ENCODE measurements around the gene ACTG1. TPM values are rescaled to one million over a fixed set of nuclear protein-coding genes. Genes with fewer than 3 reads are reported as not detected.

The ACTG1 gene
- total and polyA plus RNA-seq, 4 donors, result 347 to 1,699 (median 1,282) TPM

DNA sequence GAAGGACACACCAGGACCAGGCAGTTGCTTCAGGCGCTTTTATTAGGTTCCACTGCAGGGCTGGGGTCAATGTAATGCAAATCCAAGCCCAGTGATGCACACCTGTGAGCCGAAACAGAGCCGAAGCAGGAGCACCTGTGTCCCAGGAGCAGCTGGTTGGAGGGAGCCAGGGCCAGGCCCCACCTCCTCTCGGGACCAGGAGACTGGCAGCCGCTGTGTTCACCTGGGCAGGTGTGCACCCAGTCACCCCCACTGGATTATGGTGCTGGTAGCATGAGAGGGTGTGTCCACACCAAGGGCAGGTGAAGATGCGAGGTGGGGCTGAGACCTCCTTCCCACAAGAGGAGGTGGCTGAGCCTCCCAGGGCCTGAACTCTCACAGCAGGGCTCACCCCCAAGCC, 44.3 kb upstream of the ACTG1 start:
- peaks cover 14 to 44% (median 18%) of the 10 kb centered on the region in 4 donors for H3K36me3 ChIP-seq (ENCODE audit: control insufficient read depth in 4 of 4, insufficient read depth in 3 of 4, low read depth in 1 of 4, low read length in 3 of 4)
- TF ChIP-seq FOXA2 (IDR thresholded peaks at IDR 0.05) (no peak), JUND (IDR thresholded peaks at IDR 0.05) (no peak), FOXA1 (IDR thresholded peaks at IDR 0.05) (no peak), RXRA (IDR thresholded peaks at IDR 0.05) (no peak), TAF1 (conservative IDR thresholded peaks at IDR 0.05) (no peak), SP1 (IDR thresholded peaks at IDR 0.05) (no peak), GABPA (IDR thresholded peaks at IDR 0.05 in 1 of 2, conservative IDR thresholded peaks at IDR 0.05 in 1 of 2) (no peak), NR2F2 (IDR thresholded peaks at IDR 0.05) (no peak)
- TF ChIP-seq, protein P1, sequence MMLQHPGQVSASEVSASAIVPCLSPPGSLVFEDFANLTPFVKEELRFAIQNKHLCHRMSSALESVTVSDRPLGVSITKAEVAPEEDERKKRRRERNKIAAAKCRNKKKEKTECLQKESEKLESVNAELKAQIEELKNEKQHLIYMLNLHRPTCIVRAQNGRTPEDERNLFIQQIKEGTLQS (IDR thresholded peaks at IDR 0.05), result no peak
- 89% methylated on average over 6 of the region's 6 CpGs for WGBS
- no peak overlapping the region for H3K27ac ChIP-seq (ENCODE audit: low read depth in 1 of 2, low read length in 2 of 2)
- no peaks in the 10 kb centered on the region for H3K27me3 ChIP-seq (ENCODE audit: control insufficient read depth in 4 of 4, insufficient read depth in 4 of 4, low read length in 3 of 4)
- H3K4me3 ChIP-seq (ENCODE audit: low read depth in 1 of 3, low read length in 3 of 3), result no peak overlapping the region
- DNase-seq (ENCODE audit: low spot score), result no peak
- peaks cover 5 to 16% (median 12%) of the 10 kb centered on the region in 4 donors for H3K4me1 ChIP-seq (ENCODE audit: control insufficient read depth in 4 of 4, insufficient read depth in 4 of 4, low read length in 3 of 4)
- no peaks in the 10 kb centered on the region for H3K9me3 ChIP-seq (ENCODE audit: control insufficient read depth in 4 of 4, low read length in 3 of 4)
- no peak overlapping the region for H3K9ac ChIP-seq (ENCODE audit: low read depth in 1 of 2, low read length in 2 of 2)

DNA sequence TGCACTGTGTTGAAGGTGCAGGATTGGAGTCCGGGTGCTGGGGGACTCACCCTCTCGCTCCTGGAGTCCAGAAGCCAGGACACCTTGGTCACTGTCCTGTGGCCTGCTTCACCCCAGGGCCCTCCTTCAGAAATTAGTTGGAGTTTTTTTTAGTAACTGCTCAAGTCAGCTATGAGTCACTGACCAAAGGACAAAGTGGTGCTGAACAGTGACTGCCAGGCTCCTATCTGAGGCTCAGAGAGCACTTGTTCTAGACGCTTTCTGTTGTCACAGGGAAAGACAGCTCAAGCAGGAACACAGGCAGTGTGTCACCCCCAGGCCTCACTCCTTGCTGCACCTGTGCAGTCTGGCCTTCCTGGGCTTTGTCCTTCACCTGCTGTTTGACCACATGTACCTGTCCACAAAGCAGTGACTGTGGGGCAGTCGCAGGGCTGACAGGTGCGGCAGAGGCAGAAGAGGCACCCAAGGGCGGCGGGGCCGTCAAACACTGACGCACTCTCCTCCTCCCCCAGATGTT, 43.6 kb upstream of the ACTG1 start:
- no peak overlapping the region for H3K4me3 ChIP-seq (ENCODE audit: low read depth in 1 of 3, low read length in 3 of 3)
- no peaks in the 10 kb centered on the region for H3K27me3 ChIP-seq (ENCODE audit: control insufficient read depth in 4 of 4, insufficient read depth in 4 of 4, low read length in 3 of 4)
- WGBS, result 89% methylated on average over 9 of the region's 9 CpGs
- DNase-seq (ENCODE audit: low spot score), result no peak
- no peaks in the 10 kb centered on the region for H3K9me3 ChIP-seq (ENCODE audit: control insufficient read depth in 4 of 4, low read length in 3 of 4)
- TF ChIP-seq HNF4A (conservative IDR thresholded peaks at IDR 0.05), result no peak
- TF ChIP-seq YY1 (IDR thresholded peaks at IDR 0.05), result no peak
- no peak for TF ChIP-seq SP1 (IDR thresholded peaks at IDR 0.05)
- TF ChIP-seq, protein P2, sequence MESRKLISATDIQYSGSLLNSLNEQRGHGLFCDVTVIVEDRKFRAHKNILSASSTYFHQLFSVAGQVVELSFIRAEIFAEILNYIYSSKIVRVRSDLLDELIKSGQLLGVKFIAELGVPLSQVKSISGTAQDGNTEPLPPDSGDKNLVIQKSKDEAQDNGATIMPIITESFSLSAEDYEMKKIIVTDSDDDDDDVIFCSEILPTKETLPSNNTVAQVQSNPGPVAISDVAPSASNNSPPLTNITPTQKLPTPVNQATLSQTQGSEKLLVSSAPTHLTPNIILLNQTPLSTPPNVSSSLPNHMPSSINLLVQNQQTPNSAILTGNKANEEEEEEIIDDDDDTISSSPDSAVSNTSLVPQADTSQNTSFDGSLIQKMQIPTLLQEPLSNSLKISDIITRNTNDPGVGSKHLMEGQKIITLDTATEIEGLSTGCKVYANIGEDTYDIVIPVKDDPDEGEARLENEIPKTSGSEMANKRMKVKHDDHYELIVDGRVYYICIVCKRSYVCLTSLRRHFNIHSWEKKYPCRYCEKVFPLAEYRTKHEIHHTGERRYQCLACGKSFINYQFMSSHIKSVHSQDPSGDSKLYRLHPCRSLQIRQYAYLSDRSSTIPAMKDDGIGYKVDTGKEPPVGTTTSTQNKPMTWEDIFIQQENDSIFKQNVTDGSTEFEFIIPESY (IDR thresholded peaks at IDR 0.05), result no peak
- TF ChIP-seq GABPA (IDR thresholded peaks at IDR 0.05 in 1 of 2, conservative IDR thresholded peaks at IDR 0.05 in 1 of 2), result no peak
- TF ChIP-seq, protein P1 (IDR thresholded peaks at IDR 0.05), result no peak
- no peak for TF ChIP-seq TAF1 (conservative IDR thresholded peaks at IDR 0.05)
- no peak for TF ChIP-seq FOXA1 (IDR thresholded peaks at IDR 0.05)
- TF ChIP-seq FOXA2 (IDR thresholded peaks at IDR 0.05), result no peak
- TF ChIP-seq, protein P3, sequence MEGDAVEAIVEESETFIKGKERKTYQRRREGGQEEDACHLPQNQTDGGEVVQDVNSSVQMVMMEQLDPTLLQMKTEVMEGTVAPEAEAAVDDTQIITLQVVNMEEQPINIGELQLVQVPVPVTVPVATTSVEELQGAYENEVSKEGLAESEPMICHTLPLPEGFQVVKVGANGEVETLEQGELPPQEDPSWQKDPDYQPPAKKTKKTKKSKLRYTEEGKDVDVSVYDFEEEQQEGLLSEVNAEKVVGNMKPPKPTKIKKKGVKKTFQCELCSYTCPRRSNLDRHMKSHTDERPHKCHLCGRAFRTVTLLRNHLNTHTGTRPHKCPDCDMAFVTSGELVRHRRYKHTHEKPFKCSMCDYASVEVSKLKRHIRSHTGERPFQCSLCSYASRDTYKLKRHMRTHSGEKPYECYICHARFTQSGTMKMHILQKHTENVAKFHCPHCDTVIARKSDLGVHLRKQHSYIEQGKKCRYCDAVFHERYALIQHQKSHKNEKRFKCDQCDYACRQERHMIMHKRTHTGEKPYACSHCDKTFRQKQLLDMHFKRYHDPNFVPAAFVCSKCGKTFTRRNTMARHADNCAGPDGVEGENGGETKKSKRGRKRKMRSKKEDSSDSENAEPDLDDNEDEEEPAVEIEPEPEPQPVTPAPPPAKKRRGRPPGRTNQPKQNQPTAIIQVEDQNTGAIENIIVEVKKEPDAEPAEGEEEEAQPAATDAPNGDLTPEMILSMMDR (IDR thresholded peaks at IDR 0.05; ENCODE audit: low read depth, low read length, missing input control), result no peak
- TF ChIP-seq, protein P4, sequence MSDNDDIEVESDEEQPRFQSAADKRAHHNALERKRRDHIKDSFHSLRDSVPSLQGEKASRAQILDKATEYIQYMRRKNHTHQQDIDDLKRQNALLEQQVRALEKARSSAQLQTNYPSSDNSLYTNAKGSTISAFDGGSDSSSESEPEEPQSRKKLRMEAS (IDR thresholded peaks at IDR 0.05), result no peak
- TF ChIP-seq RAD21 (IDR thresholded peaks at IDR 0.05), result no peak
- TF ChIP-seq HNF4G (IDR thresholded peaks at IDR 0.05), result no peak
- TF ChIP-seq EGR1 (IDR thresholded peaks at IDR 0.05; ENCODE audit: low read depth in 2 of 2), result no peak
- no peak for TF ChIP-seq NR2F2 (IDR thresholded peaks at IDR 0.05)
- TF ChIP-seq, protein P5, sequence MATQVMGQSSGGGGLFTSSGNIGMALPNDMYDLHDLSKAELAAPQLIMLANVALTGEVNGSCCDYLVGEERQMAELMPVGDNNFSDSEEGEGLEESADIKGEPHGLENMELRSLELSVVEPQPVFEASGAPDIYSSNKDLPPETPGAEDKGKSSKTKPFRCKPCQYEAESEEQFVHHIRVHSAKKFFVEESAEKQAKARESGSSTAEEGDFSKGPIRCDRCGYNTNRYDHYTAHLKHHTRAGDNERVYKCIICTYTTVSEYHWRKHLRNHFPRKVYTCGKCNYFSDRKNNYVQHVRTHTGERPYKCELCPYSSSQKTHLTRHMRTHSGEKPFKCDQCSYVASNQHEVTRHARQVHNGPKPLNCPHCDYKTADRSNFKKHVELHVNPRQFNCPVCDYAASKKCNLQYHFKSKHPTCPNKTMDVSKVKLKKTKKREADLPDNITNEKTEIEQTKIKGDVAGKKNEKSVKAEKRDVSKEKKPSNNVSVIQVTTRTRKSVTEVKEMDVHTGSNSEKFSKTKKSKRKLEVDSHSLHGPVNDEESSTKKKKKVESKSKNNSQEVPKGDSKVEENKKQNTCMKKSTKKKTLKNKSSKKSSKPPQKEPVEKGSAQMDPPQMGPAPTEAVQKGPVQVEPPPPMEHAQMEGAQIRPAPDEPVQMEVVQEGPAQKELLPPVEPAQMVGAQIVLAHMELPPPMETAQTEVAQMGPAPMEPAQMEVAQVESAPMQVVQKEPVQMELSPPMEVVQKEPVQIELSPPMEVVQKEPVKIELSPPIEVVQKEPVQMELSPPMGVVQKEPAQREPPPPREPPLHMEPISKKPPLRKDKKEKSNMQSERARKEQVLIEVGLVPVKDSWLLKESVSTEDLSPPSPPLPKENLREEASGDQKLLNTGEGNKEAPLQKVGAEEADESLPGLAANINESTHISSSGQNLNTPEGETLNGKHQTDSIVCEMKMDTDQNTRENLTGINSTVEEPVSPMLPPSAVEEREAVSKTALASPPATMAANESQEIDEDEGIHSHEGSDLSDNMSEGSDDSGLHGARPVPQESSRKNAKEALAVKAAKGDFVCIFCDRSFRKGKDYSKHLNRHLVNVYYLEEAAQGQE (IDR thresholded peaks at IDR 0.05), result no peak
- TF ChIP-seq RXRA (IDR thresholded peaks at IDR 0.05), result no peak
- no peak for TF ChIP-seq JUND (IDR thresholded peaks at IDR 0.05)
- H3K9ac ChIP-seq (ENCODE audit: low read depth in 1 of 2, low read length in 2 of 2), result no peak overlapping the region
- no peak overlapping the region for H3K27ac ChIP-seq (ENCODE audit: low read depth in 1 of 2, low read length in 2 of 2)
- H3K36me3 ChIP-seq (ENCODE audit: control insufficient read depth in 4 of 4, insufficient read depth in 3 of 4, low read depth in 1 of 4, low read length in 3 of 4), result peaks cover 12 to 38% (median 16%) of the 10 kb centered on the region in 4 donors
- peaks cover 5 to 21% (median 17%) of the 10 kb centered on the region in 4 donors for H3K4me1 ChIP-seq (ENCODE audit: control insufficient read depth in 4 of 4, insufficient read depth in 4 of 4, low read length in 3 of 4)
